Stimulated activated CD4-positive, alpha-beta T cell treated with anti-CD3 and anti-CD28 coated beads, Interleukin-1b, Interleukin-23, amount 100 ng/mL, for 48 hours (primary cell): Measurements from ENCODE around the gene ABT1.

ENCODE experiments used
- DNase-seq: peaks from one replicate; pipeline ENCODE4 v3.0.0-alpha.2; 2020

ABT1 gene

GRCh38 chr6:26575494-26575939 lies 21.2 kb upstream of the ABT1 start:
- no peak for DNase-seq

GRCh38 chr6:26576407-26576843 lies 20.3 kb upstream of the ABT1 start:
- DNase-seq = no peak

DNA sequence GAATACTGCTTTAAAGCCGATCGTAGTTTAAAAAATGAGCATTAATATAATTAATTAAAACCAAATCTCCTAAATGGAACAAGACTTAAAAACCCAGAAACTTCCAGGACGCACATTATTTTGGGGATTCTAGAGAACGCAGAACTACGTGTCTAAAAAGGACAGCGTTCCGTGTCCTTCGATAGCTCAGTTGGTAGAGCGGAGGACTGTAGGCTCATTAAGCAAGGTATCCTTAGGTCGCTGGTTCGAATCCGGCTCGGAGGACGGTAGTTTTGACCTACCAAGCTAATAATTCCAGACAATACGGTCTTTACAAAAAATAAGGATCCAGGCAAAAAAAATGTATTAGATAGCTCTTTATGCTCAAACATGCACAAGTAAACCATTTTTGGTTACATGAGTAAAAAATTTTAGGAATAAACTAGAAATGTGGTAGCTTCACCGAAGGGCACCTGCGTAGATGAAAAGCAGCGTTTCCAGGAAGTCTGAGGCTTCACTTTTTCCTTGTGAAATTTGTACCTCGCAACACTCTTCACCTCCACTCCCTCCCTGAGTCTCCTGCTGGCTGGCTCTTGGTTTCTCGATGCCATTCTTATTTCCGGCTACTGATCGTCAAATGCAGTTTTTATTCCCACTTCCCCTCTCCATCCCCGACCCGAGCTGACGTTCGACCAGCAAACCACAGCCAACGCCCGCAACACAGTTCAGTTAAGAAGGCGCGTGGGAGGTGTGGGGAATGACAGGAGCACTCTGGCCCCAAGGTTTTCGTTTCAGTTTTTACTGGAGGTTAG lies 19.6 kb upstream of the ABT1 start:
- peak; percentile 79 for DNase-seq

DNA sequence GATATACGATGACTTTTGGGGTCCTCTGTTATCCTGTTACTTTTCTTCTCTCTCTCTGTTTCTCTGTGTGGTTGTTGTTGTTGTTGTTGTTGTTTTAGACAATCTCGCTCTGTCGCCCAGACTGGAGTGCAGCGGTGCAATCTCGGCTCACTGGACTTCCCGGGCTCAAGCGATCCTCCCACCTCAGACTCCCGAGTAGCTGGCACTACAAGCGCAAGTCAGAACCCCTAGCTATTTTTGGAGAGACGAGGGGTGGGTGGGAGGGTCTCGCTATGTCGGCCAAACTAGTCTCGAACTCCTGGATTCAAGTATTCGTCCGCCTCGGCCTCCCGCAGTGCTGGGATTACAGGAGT lies 19.1 kb upstream of the ABT1 start:
- no peak for DNase-seq

DNA sequence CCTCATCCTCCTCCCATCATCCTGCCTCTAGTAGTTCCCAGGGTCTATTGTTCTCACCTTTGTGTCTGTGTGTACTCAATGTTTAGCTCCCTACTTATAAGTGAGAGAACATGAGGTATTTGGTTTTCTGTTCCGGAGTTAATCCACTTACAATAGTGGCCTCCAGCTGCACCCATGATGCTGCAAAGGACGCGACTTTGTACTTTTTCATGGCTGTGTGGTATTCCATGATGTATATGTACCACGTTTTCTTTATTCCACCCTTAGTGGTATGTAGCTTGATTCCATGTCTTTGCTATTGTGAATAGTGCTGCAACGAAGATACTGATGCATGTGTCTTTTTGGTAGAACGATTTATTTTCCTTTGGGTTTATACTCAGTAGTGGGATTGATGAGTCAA lies 18.5 kb upstream of the ABT1 start:
- no peak for DNase-seq

DNA sequence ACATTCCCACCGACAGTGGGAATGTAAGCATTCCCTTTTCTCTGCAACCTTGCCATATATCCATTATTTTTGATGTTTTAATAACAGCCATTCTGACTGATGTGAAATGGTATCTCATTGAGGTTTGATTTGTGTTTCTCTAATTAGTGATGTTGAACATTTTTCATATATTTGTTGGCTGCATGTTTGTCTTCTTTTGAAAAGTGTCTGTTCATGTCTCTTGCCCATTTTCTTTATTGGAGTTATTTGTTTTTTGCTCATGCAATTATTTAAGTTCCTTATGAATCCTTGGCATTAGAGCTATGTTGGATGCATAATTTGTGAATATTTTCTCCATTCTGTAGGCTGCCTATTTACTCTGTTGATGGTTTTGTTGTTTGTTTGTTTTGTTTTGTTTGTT lies 18.0 kb upstream of the ABT1 start:
- DNase-seq = no peak

- DNase-seq = no peak
Measured at GRCh38 chr6:26581164-26581915, 15.4 kb upstream of the ABT1 start.

DNA sequence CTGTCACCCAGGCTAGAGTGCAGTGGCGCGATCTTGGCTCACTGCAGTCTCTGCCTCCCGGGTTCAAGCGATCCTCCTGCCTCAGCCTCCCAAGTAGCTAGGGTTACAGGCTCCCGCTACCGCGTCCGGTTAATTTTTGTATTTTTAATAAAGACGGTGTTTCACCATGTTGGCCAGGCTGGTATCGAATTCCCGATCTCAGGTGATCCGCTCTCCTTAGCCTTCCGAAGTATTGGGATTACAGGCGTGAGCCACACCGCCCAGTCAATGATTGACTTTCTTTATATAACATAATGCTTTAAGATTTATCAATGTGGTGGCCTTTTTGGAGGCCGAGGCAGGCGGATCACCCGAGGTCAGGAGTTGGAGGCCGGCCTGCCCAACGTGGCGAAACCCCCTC lies 7.8 kb upstream of the ABT1 start:
- DNase-seq = no peak

GRCh38 chr6:26592649-26593048 lies 4.1 kb upstream of the ABT1 start:
- no peak for DNase-seq

DNA sequence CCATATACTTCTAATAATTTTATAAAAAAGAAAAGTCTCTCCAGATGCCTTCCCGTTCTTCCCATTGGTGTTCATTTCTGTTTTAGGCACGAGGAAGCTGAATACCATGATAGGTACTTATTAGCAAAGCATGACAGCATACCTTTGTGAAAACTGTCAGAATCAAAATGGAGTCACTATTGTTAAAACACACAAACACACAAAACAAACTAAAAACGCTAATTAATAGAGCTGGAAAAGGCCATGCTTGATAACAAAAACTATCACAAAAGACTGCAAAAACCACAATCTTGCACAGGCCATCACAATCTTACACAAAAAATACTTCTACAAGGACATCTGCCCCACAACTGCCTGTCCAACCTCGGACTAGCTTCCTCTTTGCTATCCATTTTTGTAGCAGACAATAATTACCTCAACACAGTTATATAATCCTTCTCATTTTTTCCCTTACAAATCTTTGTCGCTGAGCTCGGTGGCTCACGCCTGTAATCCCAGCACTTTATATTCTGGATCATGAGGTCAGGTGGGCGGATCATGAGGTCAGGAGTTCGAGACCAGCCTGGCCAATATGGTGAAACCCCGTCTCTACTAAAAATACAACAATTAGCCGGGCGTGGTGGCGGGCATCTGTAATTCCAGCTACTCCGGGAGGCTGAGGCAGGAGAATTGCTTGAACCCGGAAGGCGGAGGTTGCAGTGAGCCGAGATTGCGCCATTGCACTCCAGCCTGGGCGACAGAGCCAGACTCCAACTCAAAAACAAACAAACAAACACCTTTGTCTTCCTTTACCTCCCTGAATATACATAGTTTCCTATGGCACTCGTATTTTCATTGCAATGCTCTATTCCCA lies 3.2 kb upstream of the ABT1 start:
- DNase-seq = no peak

GRCh38 chr6:26594131-26594498 lies 2.6 kb upstream of the ABT1 start:
- no peak for DNase-seq

DNA sequence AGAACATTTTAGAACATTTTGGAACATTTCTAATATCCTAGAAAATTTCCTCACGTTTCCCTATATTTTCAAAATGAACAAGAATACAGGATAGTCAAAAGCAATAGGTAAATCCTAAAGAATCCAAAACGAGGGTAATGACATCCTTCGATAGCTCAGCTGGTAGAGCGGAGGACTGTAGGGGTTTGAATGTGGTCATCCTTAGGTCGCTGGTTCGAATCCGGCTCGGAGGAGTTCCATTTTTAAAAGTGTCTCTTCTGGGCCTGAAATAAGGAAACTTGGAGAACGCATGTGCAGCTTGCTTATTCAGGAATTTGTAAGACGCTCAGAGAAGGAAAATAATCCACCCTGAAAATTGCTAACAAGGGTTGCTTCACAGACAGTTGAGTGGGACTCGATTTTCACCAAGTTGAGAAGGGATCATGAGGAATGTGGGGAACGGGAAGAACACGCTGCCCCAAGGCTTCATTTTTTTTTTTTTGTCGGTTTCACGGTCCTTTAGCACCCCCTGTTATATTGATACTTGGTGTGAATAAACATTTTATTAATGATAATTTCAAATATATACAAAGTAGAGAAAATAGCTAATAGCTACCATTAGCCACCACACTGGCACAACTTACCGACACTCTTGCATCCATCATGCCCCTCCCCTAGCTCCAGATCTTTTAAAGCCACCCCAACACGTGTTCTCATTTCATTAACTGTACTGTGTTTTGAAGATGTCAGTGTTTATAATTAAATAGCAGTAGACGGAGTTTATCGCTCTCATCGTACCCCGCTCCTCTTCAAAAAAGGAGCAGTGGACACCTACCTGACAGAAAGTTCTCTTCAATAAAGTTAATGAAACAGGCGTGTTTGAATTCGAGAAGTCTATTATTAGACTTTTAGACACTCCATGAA lies 1.8 kb upstream of the ABT1 start:
- DNase-seq = peak; percentile 74

GRCh38 chr6:26595669-26596269 lies 984 bp upstream of the ABT1 start:
- DNase-seq = peak; percentile 87

DNA sequence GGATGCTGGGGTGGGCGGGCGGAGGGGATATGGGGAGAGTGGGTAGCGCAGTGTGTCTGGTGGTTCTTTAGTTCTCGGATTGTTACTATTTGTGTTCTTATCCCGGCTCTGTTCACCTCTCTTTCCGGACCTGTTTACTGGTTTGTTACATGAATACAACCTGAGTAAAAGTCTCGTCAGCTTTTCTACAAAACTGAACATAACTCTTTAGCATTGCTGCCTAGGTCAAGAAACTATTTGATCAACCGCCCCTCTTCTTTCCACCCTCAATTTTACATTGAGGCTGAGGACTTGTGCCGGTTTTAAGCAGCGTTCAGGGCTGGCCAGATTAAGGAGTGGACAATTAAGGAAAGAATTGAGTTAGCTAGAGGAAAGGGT lies 625 bp downstream of the ABT1 start:
- no peak for DNase-seq

DNA sequence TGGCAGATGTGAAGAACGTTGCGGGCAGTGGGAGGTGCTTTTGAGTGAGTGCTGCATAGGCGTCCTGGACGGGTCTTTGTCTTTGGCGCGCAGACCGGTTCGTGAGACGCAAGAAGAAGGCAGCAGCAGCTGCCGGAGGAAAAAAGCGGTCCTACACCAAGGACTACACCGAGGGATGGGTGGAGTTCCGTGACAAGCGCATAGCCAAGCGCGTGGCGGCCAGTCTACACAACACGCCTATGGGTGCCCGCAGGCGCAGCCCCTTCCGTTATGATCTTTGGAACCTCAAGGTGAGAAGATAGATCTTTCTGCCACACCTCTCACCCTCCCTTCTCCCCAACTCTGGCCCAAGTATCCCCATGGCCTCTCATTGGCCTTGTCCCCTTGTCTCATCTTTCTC lies 1.1 kb downstream of the ABT1 start:
- no peak for DNase-seq

- DNase-seq = no peak
Measured at GRCh38 chr6:26598267-26598666, 1.5 kb downstream of the ABT1 start.

- DNase-seq = no peak
Measured at GRCh38 chr6:26599134-26599533, 2.4 kb downstream of the ABT1 start.

DNA sequence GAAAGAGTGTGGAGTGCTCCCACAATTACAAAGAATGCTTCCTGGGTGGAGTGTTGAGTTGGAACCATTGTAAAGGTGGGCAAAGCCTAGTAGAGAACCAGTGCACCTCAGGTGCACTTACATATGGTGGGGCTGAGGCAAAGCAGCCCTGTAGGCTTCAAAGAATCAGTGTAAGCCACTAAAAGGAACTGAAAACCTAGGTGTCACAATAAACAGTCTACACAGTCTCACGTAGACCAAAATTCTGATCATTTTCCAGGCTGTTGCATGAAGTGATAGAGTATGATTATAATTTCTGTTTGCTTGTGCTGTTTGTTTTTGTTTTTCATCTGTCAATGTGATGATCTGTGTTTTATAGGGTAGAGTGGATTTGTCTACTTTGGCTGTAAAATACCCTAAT lies 2.8 kb downstream of the ABT1 start:
- DNase-seq = no peak

DNA sequence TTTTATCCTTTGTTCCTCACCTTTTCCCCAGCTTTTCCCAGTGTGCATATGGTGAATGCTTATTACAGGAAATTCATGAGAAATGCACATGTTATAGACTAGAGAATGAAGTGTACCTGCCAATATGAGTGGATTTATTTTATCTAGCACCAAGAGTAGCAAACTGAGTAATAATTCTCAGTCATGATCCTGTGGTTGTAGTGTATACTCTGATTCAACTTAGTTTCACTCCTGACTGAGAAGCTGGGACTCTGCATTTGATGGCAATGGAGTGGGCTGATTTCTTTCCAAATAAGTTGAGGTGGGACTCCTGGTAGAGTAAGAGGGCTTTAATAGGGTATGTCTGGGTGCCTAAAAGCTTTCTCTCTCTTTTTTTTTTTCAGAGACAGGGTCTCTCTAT lies 4.0 kb downstream of the ABT1 start:
- no peak for DNase-seq

GRCh38 chr6:26602262-26602661 lies 5.5 kb downstream of the ABT1 start:
- no peak for DNase-seq

DNA sequence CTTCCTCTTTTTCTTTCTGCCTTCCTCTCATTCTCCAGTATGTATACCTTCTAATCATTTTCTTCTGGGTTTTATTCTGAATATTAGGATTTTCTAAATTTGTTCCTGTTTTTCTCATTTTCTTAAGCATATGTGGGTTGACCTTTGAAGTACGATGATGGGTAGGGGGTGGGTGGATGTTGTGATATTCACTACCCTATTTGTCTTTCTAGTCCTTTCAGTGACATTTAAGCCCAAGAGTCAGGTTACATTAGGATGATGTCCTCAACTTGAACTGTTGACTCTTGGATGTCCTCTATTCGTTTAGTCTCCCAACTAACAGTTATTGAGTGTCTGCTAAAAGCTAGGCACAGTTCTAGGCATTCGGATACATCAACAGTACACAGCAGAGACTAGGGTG lies 7.3 kb downstream of the ABT1 start:
- DNase-seq = no peak

- no peak for DNase-seq
Measured at GRCh38 chr6:26604797-26605196, 8.0 kb downstream of the ABT1 start.
